CD14-positive monocyte (primary cell): Measurements from ENCODE around the gene TTLL11. TPM values are rescaled to one million over a fixed set of nuclear protein-coding genes. Genes with fewer than 3 reads are reported as not detected.

Source experiments
- DNase-seq, 3 donors: peaks; one replicate each; pipeline ENCODE4 v3.0.0-alpha.2; 2011 to 2022
- H2AFZ ChIP-seq: 2 replicates; pipeline ENCODE4 v1.6.0; 2012; ENCODE audit warnings: mild to moderate bottlenecking, low read depth, low read length, inconsistent platforms; ENCODE audit not compliant: insufficient read depth, poor library complexity, severe bottlenecking
- H3K27ac ChIP-seq, 2 donors: 1 replicate in 1 of 2; 2 replicates in 1 of 2; pipeline ENCODE4 v1.5.1; 2012 to 2013; ENCODE audit warnings: low read length in 2 of 2, control low read depth in 1 of 2, inconsistent platforms in 1 of 2, low read depth in 1 of 2, mild to moderate bottlenecking in 1 of 2
- H3K27me3 ChIP-seq, 2 donors: one replicate each; pipeline versions ENCODE4 v1.6.0 to v1.6.1; 2011 to 2013; ENCODE audit warnings: low read length in 2 of 2; ENCODE audit not compliant: control insufficient read depth in 2 of 2, insufficient read depth in 2 of 2
- H3K36me3 ChIP-seq, 2 donors: replicated peaks in 1 of 2; 1 replicate in 1 of 2; 2 replicates in 1 of 2; pipeline versions ENCODE4 v1.5.1 to v1.6.1; 2012 to 2013; ENCODE audit warnings: low read length in 2 of 2, control low read depth in 1 of 2, inconsistent platforms in 1 of 2, mild to moderate bottlenecking in 1 of 2; ENCODE audit not compliant: insufficient read depth in 2 of 2, control insufficient read depth in 1 of 2
- H3K4me1 ChIP-seq, 2 donors: 1 replicate in 1 of 2; 2 replicates in 1 of 2; pipeline versions ENCODE4 v1.5.1 to v1.6.1; 2012 to 2013; ENCODE audit warnings: low read length in 2 of 2, control low read depth in 1 of 2, inconsistent platforms in 1 of 2, mild to moderate bottlenecking in 1 of 2, moderate library complexity in 1 of 2; ENCODE audit not compliant: insufficient read depth in 2 of 2, control insufficient read depth in 1 of 2
- H3K4me2 ChIP-seq: replicated peaks from 2 replicates; pipeline ENCODE3; 2012; ENCODE audit warnings: low read length, moderate library complexity, mild to moderate bottlenecking; ENCODE audit not compliant: poor library complexity, severe bottlenecking; ENCODE audit errors: extremely low read depth
- H3K4me3 ChIP-seq, 3 experiments: fragments of 200-600 bp in 1 of 3; sonication (generic) in 1 of 3; replicated peaks in 1 of 3; 1 replicate in 2 of 3; 2 replicates in 1 of 3; pipeline ENCODE4 v1.5.1; 2011 to 2013; ENCODE audit warnings: low read length in 3 of 3, mild to moderate bottlenecking in 3 of 3, control low read depth in 2 of 3, low read depth in 2 of 3, inconsistent platforms in 1 of 3, moderate library complexity in 1 of 3
- H3K79me2 ChIP-seq: 2 replicates; pipeline ENCODE4 v1.6.0; 2012; ENCODE audit warnings: mild to moderate bottlenecking, control low read depth, inconsistent platforms, low read length, moderate library complexity; ENCODE audit not compliant: insufficient read depth
- H3K9ac ChIP-seq: 2 replicates; pipeline ENCODE4 v1.6.0; 2017; ENCODE audit warnings: low read length, mild to moderate bottlenecking; ENCODE audit not compliant: insufficient read depth, poor library complexity, severe bottlenecking
- H3K9me3 ChIP-seq, 2 donors: replicated peaks in 1 of 2; 1 replicate in 1 of 2; 2 replicates in 1 of 2; pipeline versions ENCODE4 v1.5.1 to v1.6.1; 2012 to 2013; ENCODE audit warnings: low read length in 2 of 2, control low read depth in 1 of 2; ENCODE audit not compliant: control insufficient read depth in 1 of 2, insufficient read depth in 1 of 2
- H4K20me1 ChIP-seq: 2 replicates; pipeline ENCODE4 v1.6.0; 2012; ENCODE audit warnings: mild to moderate bottlenecking, low read length, control low read depth, moderate library complexity; ENCODE audit not compliant: insufficient read depth
- H3K27ac Mint-ChIP-seq, 7 donors: one replicate each; pipeline ENCODE4 v1.8.0; 2020; ENCODE audit warnings: mild to moderate bottlenecking in 7 of 7, mixed read lengths in 7 of 7, moderate library complexity in 6 of 7, inconsistent platforms in 2 of 7
- H3K27me3 Mint-ChIP-seq, 3 donors: one replicate each; pipeline ENCODE4 v1.8.0; 2021 to 2022; ENCODE audit warnings: low read depth in 3 of 3, mild to moderate bottlenecking in 3 of 3, mixed read lengths in 3 of 3, moderate library complexity in 3 of 3, inconsistent platforms in 1 of 3
- H3K36me3 Mint-ChIP-seq, 2 donors: one replicate each; pipeline ENCODE4 v1.8.0; 2020; ENCODE audit warnings: mixed read lengths in 2 of 2, inconsistent platforms in 1 of 2, mild to moderate bottlenecking in 1 of 2
- H3K4me1 Mint-ChIP-seq: one replicate; pipeline ENCODE4 v1.8.0; 2020; ENCODE audit warnings: mild to moderate bottlenecking, mixed read lengths
- H3K4me3 Mint-ChIP-seq, 2 donors: one replicate each; pipeline ENCODE4 v1.8.0; 2020; ENCODE audit warnings: mild to moderate bottlenecking in 2 of 2, mixed read lengths in 2 of 2, moderate library complexity in 1 of 2
- H3K9me3 Mint-ChIP-seq, 7 donors: one replicate each; pipeline ENCODE4 v1.8.0; 2020 to 2022; ENCODE audit warnings: mixed read lengths in 7 of 7, mild to moderate bottlenecking in 6 of 7, moderate library complexity in 6 of 7, inconsistent platforms in 2 of 7
- WGBS: methylation state at CpG from one replicate; pipeline ENCODE4 v1.1.5; 2013; ENCODE audit warnings: missing lambda C conversion rate; ENCODE audit not compliant: insufficient coverage; 5-methylcytosine and 5-hydroxymethylcytosine counted together
- intact Hi-C, 2 donors: fragments of 100-400 bp; cut with micrococcal nuclease; formaldehyde crosslinking; loops; one replicate each; pipeline versions ENCODE4 v1.15.0 to v1.15.1; 2023
- polyA plus RNA-seq, 3 donors: library from polyadenylated mRNA; depleted of rRNA in 1 of 3; unstranded in 2 of 3; stranded (reverse) in 1 of 3; fragments of 300-500 nt in 2 of 3; fragments of >200 nt in 1 of 3; fragmentation: Illumina TruSeq in 2 of 3; gene quantifications; 1 replicate in 2 of 3; 2 replicates in 1 of 3; pipeline ENCODE4 v1.2.3, GENCODE V29; 2012 to 2021
- TF ChIP-seq, protein P1 (sequence below): fragments of 200-600 bp; IDR thresholded peaks from one replicate; pipeline ENCODE4 v1.8.0; 2022; ENCODE audit warnings: antibody characterized with exemption, mild to moderate bottlenecking

TTLL11 gene
- polyA plus RNA-seq, 3 donors, result 2.9 to 3.5 (median 3.1) TPM

DNA sequence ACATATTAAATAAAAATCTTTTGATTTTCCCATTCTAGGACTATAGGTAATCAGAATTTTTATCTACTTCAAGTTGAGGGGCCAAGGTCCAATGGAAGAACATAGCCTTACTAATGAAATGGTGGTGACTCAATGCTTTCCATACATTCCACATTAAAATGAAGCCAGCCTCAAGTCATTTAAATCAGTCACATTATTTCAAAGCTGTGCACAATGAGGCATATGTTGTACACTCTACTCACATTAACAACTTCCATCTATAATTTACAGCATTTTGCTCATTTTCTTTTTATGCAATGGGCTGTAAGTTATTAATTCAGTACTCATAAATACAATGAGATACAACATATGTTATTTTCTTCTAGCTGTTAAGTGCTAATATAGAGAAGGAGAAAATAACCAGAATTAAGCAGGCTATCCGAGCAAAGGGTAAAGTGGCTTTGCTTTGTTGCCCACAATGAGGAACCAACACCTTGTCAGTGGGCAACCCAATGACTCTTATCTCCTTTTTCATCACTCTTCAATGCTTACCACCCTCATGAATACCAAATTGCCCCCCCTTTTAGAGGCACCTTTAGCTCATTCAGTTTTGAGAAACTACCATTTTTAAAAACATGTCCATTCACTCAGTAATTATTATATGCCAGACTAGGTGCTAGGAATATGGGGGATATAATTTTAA lies 52.4 kb downstream of the TTLL11 start:
- H3K4me3 Mint-ChIP-seq, result no peak overlapping the region
- H3K9ac ChIP-seq, result no peak overlapping the region
- no peak overlapping the region for H3K27ac ChIP-seq
- TF ChIP-seq, protein P1, sequence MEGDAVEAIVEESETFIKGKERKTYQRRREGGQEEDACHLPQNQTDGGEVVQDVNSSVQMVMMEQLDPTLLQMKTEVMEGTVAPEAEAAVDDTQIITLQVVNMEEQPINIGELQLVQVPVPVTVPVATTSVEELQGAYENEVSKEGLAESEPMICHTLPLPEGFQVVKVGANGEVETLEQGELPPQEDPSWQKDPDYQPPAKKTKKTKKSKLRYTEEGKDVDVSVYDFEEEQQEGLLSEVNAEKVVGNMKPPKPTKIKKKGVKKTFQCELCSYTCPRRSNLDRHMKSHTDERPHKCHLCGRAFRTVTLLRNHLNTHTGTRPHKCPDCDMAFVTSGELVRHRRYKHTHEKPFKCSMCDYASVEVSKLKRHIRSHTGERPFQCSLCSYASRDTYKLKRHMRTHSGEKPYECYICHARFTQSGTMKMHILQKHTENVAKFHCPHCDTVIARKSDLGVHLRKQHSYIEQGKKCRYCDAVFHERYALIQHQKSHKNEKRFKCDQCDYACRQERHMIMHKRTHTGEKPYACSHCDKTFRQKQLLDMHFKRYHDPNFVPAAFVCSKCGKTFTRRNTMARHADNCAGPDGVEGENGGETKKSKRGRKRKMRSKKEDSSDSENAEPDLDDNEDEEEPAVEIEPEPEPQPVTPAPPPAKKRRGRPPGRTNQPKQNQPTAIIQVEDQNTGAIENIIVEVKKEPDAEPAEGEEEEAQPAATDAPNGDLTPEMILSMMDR, result no peak
- H3K4me1 Mint-ChIP-seq, result no peaks in the 10 kb centered on the region
- H3K79me2 ChIP-seq, result no peaks in the 10 kb centered on the region
- peaks cover 0 to 11% of the 10 kb centered on the region in 2 donors for H3K36me3 ChIP-seq
- no peak overlapping the region for H2AFZ ChIP-seq
- no peaks in the 10 kb centered on the region for H3K4me1 ChIP-seq
- peaks cover 0 to 10% (median 3%) of the 10 kb centered on the region in 7 donors for H3K9me3 Mint-ChIP-seq
- H3K27ac Mint-ChIP-seq, result no peak overlapping the region
- no peak overlapping the region for H3K4me2 ChIP-seq
- intact Hi-C loops, result no loop called here
- no peaks in the 10 kb centered on the region for H3K27me3 Mint-ChIP-seq
- H3K9me3 ChIP-seq, result no peaks in the 10 kb centered on the region
- H3K4me3 ChIP-seq, result no peak overlapping the region
- no CpG with 5 or more reads among the region's 1 CpG for WGBS
- peaks cover 13 to 21% of the 10 kb centered on the region in 2 donors for H3K36me3 Mint-ChIP-seq
- no peak for DNase-seq
- no peaks in the 10 kb centered on the region for H4K20me1 ChIP-seq
- no peaks in the 10 kb centered on the region for H3K27me3 ChIP-seq

DNA sequence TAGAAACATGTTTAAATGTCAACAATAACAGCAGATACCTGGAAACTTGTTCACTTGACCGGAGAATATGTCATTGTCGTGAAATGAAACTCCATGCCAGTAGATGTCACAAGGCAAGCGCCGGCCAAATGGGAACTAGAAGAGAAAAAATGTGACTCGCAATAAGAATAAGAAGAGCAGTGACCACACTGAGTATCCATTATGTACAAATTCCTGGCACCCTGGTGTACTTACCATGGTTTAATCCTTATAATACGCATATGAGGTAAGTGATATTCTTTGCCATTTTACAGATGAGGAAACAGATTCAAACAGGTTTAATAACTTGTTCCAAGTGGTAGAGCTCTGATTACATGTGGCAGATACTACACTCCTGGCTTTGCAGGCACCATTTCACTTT lies 53.9 kb downstream of the TTLL11 start:
- Mint-ChIP-seq H3K27ac (no peak overlapping the region), H3K4me1 (no peaks in the 10 kb centered on the region), H3K4me3 (no peak overlapping the region), H3K36me3 (peaks cover 11 to 22% of the 10 kb centered on the region in 2 donors), H3K9me3 (no peaks in the 10 kb centered on the region), H3K27me3 (no peaks in the 10 kb centered on the region)
- H3K27ac ChIP-seq, result no peak overlapping the region
- no peak for DNase-seq
- H3K4me1 ChIP-seq, result no peaks in the 10 kb centered on the region
- TF ChIP-seq, protein P1, result no peak
- H3K9me3 ChIP-seq, result no peaks in the 10 kb centered on the region
- 100% methylated on average over 2 of the region's 6 CpGs for WGBS
- no peak overlapping the region for H3K9ac ChIP-seq
- H4K20me1 ChIP-seq, result no peaks in the 10 kb centered on the region
- no peak overlapping the region for H2AFZ ChIP-seq
- peaks cover 0 to 11% of the 10 kb centered on the region in 2 donors for H3K36me3 ChIP-seq
- no peaks in the 10 kb centered on the region for H3K79me2 ChIP-seq
- no peaks in the 10 kb centered on the region for H3K27me3 ChIP-seq
- no peak overlapping the region for H3K4me2 ChIP-seq
- intact Hi-C loops, result no loop called here
- H3K4me3 ChIP-seq, result no peak overlapping the region
